Mesenchymal stem cell (in vitro differentiated cells and primary cell): ENCODE results near the gene QSER1.
A peak's percentile ranks its signal among the peaks of the same experiment; 100 is the strongest.

Experiments
- DNase-seq: peaks from one replicate; pipeline ENCODE4 v3.0.0-alpha.2; 2013
- H2AFZ ChIP-seq: one replicate; pipeline ENCODE4 v1.6.1; 2013; ENCODE audit warnings: low read depth, mild to moderate bottlenecking, control low read depth, inconsistent platforms, low read length, moderate library complexity
- H2AK5ac ChIP-seq: 2 replicates; pipeline ENCODE4 v1.6.1; 2013; ENCODE audit warnings: low read length, moderate library complexity, mild to moderate bottlenecking, inconsistent platforms; ENCODE audit not compliant: severe bottlenecking
- H2BK120ac ChIP-seq: one replicate; pipeline ENCODE4 v1.6.1; 2013; ENCODE audit warnings: low read depth, mild to moderate bottlenecking, inconsistent platforms, low read length, moderate library complexity
- H2BK12ac ChIP-seq, 2 experiments: one replicate each; pipeline ENCODE4 v1.6.1; 2013; ENCODE audit warnings: inconsistent platforms in 2 of 2, low read length in 2 of 2, mild to moderate bottlenecking in 2 of 2, moderate library complexity in 2 of 2, control low read depth in 1 of 2
- H2BK15ac ChIP-seq: one replicate; pipeline ENCODE4 v1.6.1; 2013; ENCODE audit warnings: mild to moderate bottlenecking, low read depth, inconsistent platforms; ENCODE audit not compliant: poor library complexity, severe bottlenecking
- H2BK5ac ChIP-seq: 2 replicates; pipeline ENCODE4 v1.6.1; 2013; ENCODE audit warnings: low read depth, mild to moderate bottlenecking, low read length, control low read depth, inconsistent platforms; ENCODE audit not compliant: poor library complexity, severe bottlenecking
- H3K14ac ChIP-seq, 2 experiments: one replicate each; pipeline ENCODE4 v1.6.1; 2013; ENCODE audit warnings: inconsistent platforms in 2 of 2, low read length in 2 of 2, control low read depth in 1 of 2, mild to moderate bottlenecking in 1 of 2, moderate library complexity in 1 of 2
- H3K18ac ChIP-seq, 2 experiments: one replicate each; pipeline ENCODE4 v1.6.1; 2013; ENCODE audit warnings: inconsistent platforms in 2 of 2, low read length in 2 of 2, control low read depth in 1 of 2, low read depth in 1 of 2, mild to moderate bottlenecking in 1 of 2
- H3K23ac ChIP-seq, 2 experiments: one replicate each; pipeline ENCODE4 v1.6.1; 2013; ENCODE audit warnings: inconsistent platforms in 2 of 2, low read length in 2 of 2, mild to moderate bottlenecking in 2 of 2, moderate library complexity in 2 of 2, control low read depth in 1 of 2
- H3K27ac ChIP-seq: 2 replicates; pipeline ENCODE4 v1.5.1; 2013; ENCODE audit warnings: mild to moderate bottlenecking, moderate library complexity, low read length, control low read depth, inconsistent platforms; ENCODE audit not compliant: poor library complexity, severe bottlenecking
- H3K27me3 ChIP-seq, 2 experiments: 2 replicates each; pipeline versions ENCODE4 v1.6.1 to v1.7.0; 2013; ENCODE audit warnings: low read length in 2 of 2, mild to moderate bottlenecking in 2 of 2, moderate library complexity in 2 of 2, control low read depth in 1 of 2, inconsistent platforms in 1 of 2; ENCODE audit not compliant: control insufficient read depth in 1 of 2, insufficient read depth in 1 of 2
- H3K36me3 ChIP-seq, 2 experiments: 2 replicates each; pipeline versions ENCODE4 v1.6.1 to v1.7.0; 2013; ENCODE audit warnings: low read length in 2 of 2, control low read depth in 1 of 2, inconsistent platforms in 1 of 2, low read depth in 1 of 2, mild to moderate bottlenecking in 1 of 2; ENCODE audit not compliant: insufficient read depth in 2 of 2, control insufficient read depth in 1 of 2
- H3K4ac ChIP-seq, 2 experiments: one replicate each; pipeline ENCODE4 v1.6.1; 2013; ENCODE audit warnings: inconsistent platforms in 2 of 2, low read length in 2 of 2, mild to moderate bottlenecking in 2 of 2, moderate library complexity in 2 of 2, control low read depth in 1 of 2, low read depth in 1 of 2
- H3K4me1 ChIP-seq: 2 replicates; pipeline ENCODE4 v1.6.1; 2013; ENCODE audit warnings: low read depth, low read length, control low read depth; ENCODE audit not compliant: control insufficient read depth, insufficient read depth
- H3K4me2 ChIP-seq: 2 replicates; pipeline ENCODE4 v1.6.1; 2013; ENCODE audit warnings: low read length, mild to moderate bottlenecking, inconsistent platforms; ENCODE audit not compliant: poor library complexity, severe bottlenecking
- H3K4me3 ChIP-seq, 2 experiments: 2 replicates each; pipeline versions ENCODE4 v1.5.1 to v1.7.0; 2013; ENCODE audit warnings: low read length in 2 of 2, mild to moderate bottlenecking in 2 of 2, control low read depth in 1 of 2, low read depth in 1 of 2; ENCODE audit not compliant: insufficient read depth in 1 of 2
- H3K79me1 ChIP-seq: replicated peaks from 2 replicates; pipeline ENCODE4 v1.6.1; 2013; ENCODE audit warnings: mild to moderate bottlenecking, control low read depth, low read length, inconsistent platforms; ENCODE audit not compliant: poor library complexity, severe bottlenecking
- H3K9ac ChIP-seq: 2 replicates; pipeline ENCODE4 v1.7.0; 2013; ENCODE audit warnings: mild to moderate bottlenecking, low read length, moderate library complexity
- H3K9me3 ChIP-seq: 2 replicates; pipeline ENCODE4 v1.7.0; 2013; ENCODE audit warnings: mild to moderate bottlenecking, low read length; ENCODE audit not compliant: control insufficient read depth
- H4K8ac ChIP-seq: one replicate; pipeline ENCODE4 v1.6.1; 2013; ENCODE audit warnings: inconsistent platforms, mild to moderate bottlenecking, low read length, moderate library complexity
- H4K91ac ChIP-seq: one replicate; pipeline ENCODE4 v1.6.1; 2013; ENCODE audit warnings: mild to moderate bottlenecking, low read length, inconsistent platforms
- WGBS: methylation state at CpG from one replicate; pipeline ENCODE4 v1.1.7; 2013; ENCODE audit warnings: mixed read lengths; 5-methylcytosine and 5-hydroxymethylcytosine counted together

QSER1 gene

GRCh38 chr11:33025339-33025722 lies 132.7 kb downstream of the QSER1 start:
- Histone ChIP-seq H2BK120ac (no peak overlapping the region), H3K36me3 (no peaks in the 10 kb centered on the region), H3K18ac (no peak overlapping the region), H3K14ac (no peak overlapping the region), H3K23ac (no peak overlapping the region), H3K9me3 (no peaks in the 10 kb centered on the region), H3K27ac (no peak overlapping the region), H3K79me1 (peaks cover 6% of the 10 kb centered on the region), H2BK5ac (no peak overlapping the region), H4K8ac (no peak overlapping the region), H2AK5ac (no peak overlapping the region), H3K4me1 (no peaks in the 10 kb centered on the region), H3K4me3 (no peak overlapping the region), H3K9ac (no peak overlapping the region), H3K4ac (no peak overlapping the region), H3K4me2 (no peak overlapping the region), H2BK15ac (no peak overlapping the region), H2AFZ (no peak overlapping the region), H3K27me3 (no peaks in the 10 kb centered on the region), H4K91ac (no peak overlapping the region), H2BK12ac (no peak overlapping the region)
- WGBS, result 93% methylated on average over 1 of the region's 3 CpGs
- DNase-seq, result no peak

DNA sequence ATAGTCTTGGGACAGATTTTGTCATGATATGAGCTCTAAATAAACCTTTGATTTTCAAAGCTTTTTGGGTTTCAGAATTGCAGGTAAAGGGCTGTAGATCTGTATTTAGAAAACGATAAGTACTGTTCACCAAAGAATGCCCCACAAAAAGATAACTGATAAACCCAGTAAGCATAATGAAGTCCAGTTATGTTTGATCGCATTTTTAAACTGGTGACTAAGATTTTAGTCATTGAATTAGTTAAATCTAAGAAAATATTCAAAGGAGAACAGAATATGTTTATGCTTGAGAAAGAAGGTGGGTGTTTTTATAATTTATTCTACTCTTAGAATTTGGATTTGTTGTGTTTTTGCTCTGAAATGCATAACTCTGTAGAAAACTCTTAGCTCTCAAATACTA lies 134.6 kb downstream of the QSER1 start:
- Histone ChIP-seq H2BK12ac (no peak overlapping the region), H2AFZ (no peak overlapping the region), H3K4me1 (no peaks in the 10 kb centered on the region), H3K27ac (no peak overlapping the region), H3K79me1 (peaks cover 6% of the 10 kb centered on the region), H3K14ac (no peak overlapping the region), H3K9ac (no peak overlapping the region), H3K23ac (no peak overlapping the region), H3K4ac (no peak overlapping the region), H3K36me3 (peaks cover 0 to 4% of the 10 kb centered on the region in 2 experiments), H3K18ac (no peak overlapping the region), H3K9me3 (no peaks in the 10 kb centered on the region), H2BK15ac (no peak overlapping the region), H2BK5ac (no peak overlapping the region), H3K4me3 (no peak overlapping the region), H4K8ac (no peak overlapping the region), H2BK120ac (no peak overlapping the region), H2AK5ac (no peak overlapping the region), H4K91ac (no peak overlapping the region), H3K27me3 (no peaks in the 10 kb centered on the region), H3K4me2 (no peak overlapping the region)
- no peak for DNase-seq
- WGBS, result 93% methylated on average over 2 of the region's 2 CpGs

- no peaks in the 10 kb centered on the region for H3K27me3 ChIP-seq
Measured at GRCh38 chr11:33027846-33028536, 135.4 kb downstream of the QSER1 start.

GRCh38 chr11:33028537-33028914 lies 135.9 kb downstream of the QSER1 start:
- Histone ChIP-seq H3K4me1 (no peaks in the 10 kb centered on the region), H3K4me3 (no peak overlapping the region), H3K36me3 (peaks cover 0 to 7% of the 10 kb centered on the region in 2 experiments), H3K9ac (no peak overlapping the region), H2BK120ac (no peak overlapping the region), H2BK15ac (no peak overlapping the region), H3K23ac (no peak overlapping the region), H3K18ac (no peak overlapping the region), H3K79me1 (peaks cover 5% of the 10 kb centered on the region), H2AK5ac (no peak overlapping the region), H3K27ac (no peak overlapping the region), H3K4me2 (no peak overlapping the region), H2AFZ (no peak overlapping the region), H3K14ac (no peak overlapping the region), H4K91ac (no peak overlapping the region), H2BK5ac (no peak overlapping the region), H2BK12ac (no peak overlapping the region), H3K9me3 (no peaks in the 10 kb centered on the region), H3K4ac (no peak overlapping the region), H3K27me3 (no peaks in the 10 kb centered on the region), H4K8ac (no peak overlapping the region)
- no peak for DNase-seq
- WGBS, result 94% methylated on average over 2 of the region's 2 CpGs

More at GRCh38 chr11:33027846-33028536, 135.4 kb downstream of the QSER1 start:
- no peak overlapping the region for H3K4me3 ChIP-seq
- no peak overlapping the region for H2AK5ac ChIP-seq
- no peak overlapping the region for H3K23ac ChIP-seq
- no peak overlapping the region for H2BK12ac ChIP-seq
- H3K4me1 ChIP-seq, result no peaks in the 10 kb centered on the region
- no peak overlapping the region for H3K14ac ChIP-seq
- H2BK120ac ChIP-seq, result no peak overlapping the region
- no peak overlapping the region for H2AFZ ChIP-seq
- no peak overlapping the region for H3K4ac ChIP-seq
- H3K27ac ChIP-seq, result no peak overlapping the region
- H3K4me2 ChIP-seq, result no peak overlapping the region
- H3K79me1 ChIP-seq, result peaks cover 6% of the 10 kb centered on the region
- peak; percentile 22 for DNase-seq
- no CpG with 5 or more reads among the region's 4 CpGs for WGBS
- no peak overlapping the region for H2BK5ac ChIP-seq
- H4K8ac ChIP-seq, result no peak overlapping the region
- no peak overlapping the region for H4K91ac ChIP-seq
- peaks cover 0 to 7% of the 10 kb centered on the region in 2 experiments for H3K36me3 ChIP-seq
- H3K9me3 ChIP-seq, result no peaks in the 10 kb centered on the region
- no peak overlapping the region for H3K9ac ChIP-seq
- H3K18ac ChIP-seq, result no peak overlapping the region
- H2BK15ac ChIP-seq, result no peak overlapping the region
